ENCODE results near the gene FUZ.
A peak's percentile ranks its signal among the peaks of the same experiment; 100 is the strongest.

FUZ gene

GRCh38 chr19:49812997-49813861 lies at the start of gene FUZ:
Gene FUZ, minus strand, starts transcription at chr19:49813292. Its CDS starts 186 bp downstream, at chr19:49813106.
- Mint-ChIP-seq H3K27me3 (ENCODE audit: low read depth) (no peaks in the 10 kb centered on the region), H3K27ac (peak within 1 kb of the TSS; percentile 95), H3K9me3 (no peaks in the 10 kb centered on the region), H3K36me3 (ENCODE audit: low read depth) (no peaks in the 10 kb centered on the region), H3K4me1 (ENCODE audit: low read depth) (peaks cover 28% of the 10 kb centered on the region), H3K4me3 (peak within 1 kb of the TSS; percentile 82)

GRCh38 chr19:49862391-49863253 lies 49.5 kb upstream of the FUZ start:
- H3K4me1 Mint-ChIP-seq (ENCODE audit: low read depth), result peaks cover 24% of the 10 kb centered on the region
- no peak overlapping the region for H3K27ac Mint-ChIP-seq
- no peaks in the 10 kb centered on the region for H3K27me3 Mint-ChIP-seq (ENCODE audit: low read depth)
- H3K4me3 Mint-ChIP-seq, result no peak overlapping the region
- peaks cover 32% of the 10 kb centered on the region for H3K36me3 Mint-ChIP-seq (ENCODE audit: low read depth)
- no peaks in the 10 kb centered on the region for H3K9me3 Mint-ChIP-seq

GRCh38 chr19:49861541-49862378 lies 48.7 kb upstream of the FUZ start:
- Mint-ChIP-seq H3K4me3 (no peak overlapping the region), H3K27ac (no peak overlapping the region), H3K9me3 (no peaks in the 10 kb centered on the region), H3K27me3 (ENCODE audit: low read depth) (no peaks in the 10 kb centered on the region), H3K36me3 (ENCODE audit: low read depth) (peaks cover 31% of the 10 kb centered on the region), H3K4me1 (ENCODE audit: low read depth) (peaks cover 20% of the 10 kb centered on the region)

- Mint-ChIP-seq H3K27me3 (ENCODE audit: low read depth) (no peaks in the 10 kb centered on the region), H3K4me1 (ENCODE audit: low read depth) (peaks cover 13% of the 10 kb centered on the region), H3K36me3 (ENCODE audit: low read depth) (peaks cover 26% of the 10 kb centered on the region), H3K9me3 (no peaks in the 10 kb centered on the region), H3K4me3 (no peak overlapping the region), H3K27ac (no peak overlapping the region)
Observed at GRCh38 chr19:49861107-49861506, 48.0 kb upstream of the FUZ start.

- H3K9me3 Mint-ChIP-seq, result no peaks in the 10 kb centered on the region
- peaks cover 23% of the 10 kb centered on the region for H3K36me3 Mint-ChIP-seq (ENCODE audit: low read depth)
- H3K4me1 Mint-ChIP-seq (ENCODE audit: low read depth), result peaks cover 8% of the 10 kb centered on the region
- no peak overlapping the region for H3K27ac Mint-ChIP-seq
- no peaks in the 10 kb centered on the region for H3K27me3 Mint-ChIP-seq (ENCODE audit: low read depth)
- H3K4me3 Mint-ChIP-seq, result no peak overlapping the region
Observed at GRCh38 chr19:49860336-49861102, 47.4 kb upstream of the FUZ start.

GRCh38 chr19:49859682-49860335 lies 46.7 kb upstream of the FUZ start:
- Mint-ChIP-seq H3K4me3 (no peak overlapping the region), H3K27me3 (ENCODE audit: low read depth) (no peaks in the 10 kb centered on the region), H3K27ac (no peak overlapping the region), H3K36me3 (ENCODE audit: low read depth) (peaks cover 20% of the 10 kb centered on the region), H3K9me3 (no peaks in the 10 kb centered on the region), H3K4me1 (ENCODE audit: low read depth) (peaks cover 3% of the 10 kb centered on the region)

- Mint-ChIP-seq H3K9me3 (no peaks in the 10 kb centered on the region), H3K27me3 (ENCODE audit: low read depth) (no peaks in the 10 kb centered on the region), H3K4me3 (no peak overlapping the region), H3K36me3 (ENCODE audit: low read depth) (peaks cover 8% of the 10 kb centered on the region), H3K4me1 (ENCODE audit: low read depth) (peaks cover 4% of the 10 kb centered on the region), H3K27ac (no peak overlapping the region)
Observed at GRCh38 chr19:49858088-49858985, 45.2 kb upstream of the FUZ start.

GRCh38 chr19:49857838-49858087 lies 44.7 kb upstream of the FUZ start:
- no peaks in the 10 kb centered on the region for H3K27me3 Mint-ChIP-seq (ENCODE audit: low read depth)
- H3K9me3 Mint-ChIP-seq, result no peaks in the 10 kb centered on the region
- peaks cover 7% of the 10 kb centered on the region for H3K4me1 Mint-ChIP-seq (ENCODE audit: low read depth)
- H3K36me3 Mint-ChIP-seq (ENCODE audit: low read depth), result peaks cover 5% of the 10 kb centered on the region
- no peak overlapping the region for H3K27ac Mint-ChIP-seq
- H3K4me3 Mint-ChIP-seq, result no peak overlapping the region

GRCh38 chr19:49857061-49857837 lies 44.2 kb upstream of the FUZ start:
- Mint-ChIP-seq H3K4me1 (ENCODE audit: low read depth) (peaks cover 12% of the 10 kb centered on the region), H3K4me3 (no peak overlapping the region), H3K27me3 (ENCODE audit: low read depth) (peaks cover 2% of the 10 kb centered on the region), H3K9me3 (no peaks in the 10 kb centered on the region), H3K36me3 (ENCODE audit: low read depth) (peaks cover 5% of the 10 kb centered on the region), H3K27ac (no peak overlapping the region)

- H3K36me3 Mint-ChIP-seq (ENCODE audit: low read depth), result peaks cover 3% of the 10 kb centered on the region
- no peak overlapping the region for H3K27ac Mint-ChIP-seq
Observed at GRCh38 chr19:49856574-49857021, 43.5 kb upstream of the FUZ start.

GRCh38 chr19:49855676-49856573 lies 42.8 kb upstream of the FUZ start:
- Mint-ChIP-seq H3K27ac (no peak overlapping the region), H3K4me3 (no peak overlapping the region), H3K36me3 (ENCODE audit: low read depth) (peaks cover 3% of the 10 kb centered on the region), H3K4me1 (ENCODE audit: low read depth) (peaks cover 15% of the 10 kb centered on the region), H3K9me3 (no peaks in the 10 kb centered on the region), H3K27me3 (ENCODE audit: low read depth) (peaks cover 6% of the 10 kb centered on the region)

More at GRCh38 chr19:49856574-49857021, 43.5 kb upstream of the FUZ start:
- H3K4me3 Mint-ChIP-seq, result no peak overlapping the region
- H3K9me3 Mint-ChIP-seq, result no peaks in the 10 kb centered on the region
- peaks cover 15% of the 10 kb centered on the region for H3K4me1 Mint-ChIP-seq (ENCODE audit: low read depth)
- H3K27me3 Mint-ChIP-seq (ENCODE audit: low read depth), result peaks cover 6% of the 10 kb centered on the region
